Activated naive CD4-positive, alpha-beta T cell treated with anti-CD3 and anti-CD28 coated beads, Interleukin-2, amount 50 U/mL, for 24 hours (primary cell): ENCODE measurements around the gene P3H2.
"Not testable (repeated sequence)": the region's sequence is repeated elsewhere in the genome, so short reads cannot be mapped to it uniquely, and the experiment has no call there.

ENCODE experiments used
- H3K27ac Mint-ChIP-seq: one replicate; pipeline ENCODE4 v1.8.0; 2021; ENCODE audit warnings: mild to moderate bottlenecking, mixed read lengths
- H3K27me3 Mint-ChIP-seq: one replicate; pipeline ENCODE4 v1.8.0; 2021; ENCODE audit warnings: mixed read lengths
- H3K36me3 Mint-ChIP-seq: one replicate; pipeline ENCODE4 v1.8.0; 2021; ENCODE audit warnings: mixed read lengths
- H3K4me1 Mint-ChIP-seq: one replicate; pipeline ENCODE4 v1.8.0; 2021; ENCODE audit warnings: mixed read lengths
- H3K4me3 Mint-ChIP-seq: one replicate; pipeline ENCODE4 v1.8.0; 2021; ENCODE audit warnings: mild to moderate bottlenecking, mixed read lengths
- H3K9me3 Mint-ChIP-seq: one replicate; pipeline ENCODE4 v1.8.0; 2021; ENCODE audit warnings: mixed read lengths

P3H2 gene

DNA sequence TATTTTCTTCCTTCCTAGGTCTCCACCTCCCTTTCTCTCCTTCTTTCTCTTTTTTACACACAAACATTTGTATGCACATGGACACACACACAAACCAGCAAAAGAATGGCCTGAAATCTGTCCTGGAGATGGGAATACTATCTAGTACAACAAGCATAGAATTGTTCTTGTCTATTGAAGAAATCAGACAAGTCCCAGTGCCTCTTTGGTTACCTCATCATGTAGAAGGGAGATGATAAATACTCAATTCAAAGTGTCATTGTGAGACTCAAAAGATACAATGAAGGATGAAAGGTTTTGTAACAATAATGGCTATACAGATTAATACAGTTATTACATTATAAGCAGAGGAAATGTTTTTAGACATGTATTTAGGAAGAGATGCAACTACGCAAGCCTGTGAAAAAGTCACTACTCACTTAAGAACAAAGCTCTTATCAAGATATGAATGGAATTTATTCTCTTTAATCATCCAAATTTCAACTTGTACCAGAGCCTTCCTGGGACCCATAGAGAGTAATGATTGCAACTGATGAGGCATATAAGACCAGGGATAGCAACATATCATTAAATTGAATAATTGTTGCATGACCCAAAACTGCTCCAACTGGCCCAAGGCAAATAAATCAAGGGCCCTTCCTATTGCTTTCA, 43.2 kb downstream of the P3H2 start:
- Mint-ChIP-seq H3K4me1 (no peaks in the 10 kb centered on the region), H3K27me3 (peaks cover 13% of the 10 kb centered on the region), H3K27ac (no peak overlapping the region), H3K9me3 (no peaks in the 10 kb centered on the region), H3K4me3 (no peak overlapping the region), H3K36me3 (no peaks in the 10 kb centered on the region)

DNA sequence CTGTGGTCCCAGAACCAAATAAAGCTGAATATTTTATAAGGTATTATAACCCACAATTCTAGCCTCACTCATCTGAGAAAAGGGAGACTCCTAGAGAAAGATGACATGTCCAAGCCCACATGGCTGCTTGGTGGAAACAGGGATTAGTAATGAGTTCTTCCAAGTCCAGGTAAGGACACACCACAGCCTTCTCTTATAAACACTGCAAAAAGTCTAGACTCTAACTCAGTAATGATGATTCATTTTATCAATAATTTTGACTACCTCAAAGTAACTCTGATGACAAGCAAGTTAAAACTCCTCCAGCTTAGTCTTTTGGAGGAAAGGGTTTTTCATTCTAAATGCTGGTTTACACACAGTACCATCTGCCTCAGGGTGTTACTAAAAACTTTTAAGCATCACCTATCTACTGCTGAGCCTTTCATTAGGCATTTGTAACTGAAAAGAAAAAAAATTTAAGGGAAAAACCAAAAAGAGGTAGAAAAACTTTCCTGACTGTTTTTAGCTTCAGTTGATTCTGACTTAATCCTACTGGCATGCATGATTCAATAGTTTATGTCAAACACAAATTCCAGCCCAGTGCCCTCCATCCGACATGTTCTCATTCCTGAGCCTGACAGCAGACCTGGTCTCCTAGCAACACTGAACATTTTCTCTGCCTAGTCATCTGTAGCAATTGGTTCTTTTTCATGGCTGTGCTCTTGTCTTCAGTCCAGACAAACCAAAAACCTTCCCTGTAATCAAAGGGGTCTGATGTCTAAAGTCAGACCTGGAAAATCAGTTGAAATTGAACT, 43.9 kb downstream of the P3H2 start:
- no peaks in the 10 kb centered on the region for H3K36me3 Mint-ChIP-seq
- peaks cover 13% of the 10 kb centered on the region for H3K27me3 Mint-ChIP-seq
- H3K9me3 Mint-ChIP-seq = no peaks in the 10 kb centered on the region
- no peak overlapping the region for H3K4me3 Mint-ChIP-seq
- no peak overlapping the region for H3K27ac Mint-ChIP-seq
- no peaks in the 10 kb centered on the region for H3K4me1 Mint-ChIP-seq

DNA sequence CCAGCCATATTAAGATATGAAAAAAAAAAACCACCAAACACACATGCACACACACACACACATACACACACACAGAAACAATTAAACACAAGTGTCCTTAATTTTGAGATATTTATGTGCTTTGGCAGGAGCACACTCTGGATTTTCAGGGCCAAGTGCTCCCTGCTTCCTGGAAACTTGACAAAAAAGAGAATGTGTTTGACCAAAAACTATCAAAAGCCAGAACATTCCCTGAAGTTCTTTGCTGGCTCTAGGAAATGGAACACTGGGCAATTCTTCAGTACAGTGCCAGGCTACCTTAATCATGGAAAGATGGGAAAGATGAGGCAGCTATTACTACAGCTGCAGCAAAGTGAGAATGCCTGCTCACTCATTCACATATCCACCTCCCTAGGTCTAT, 44.6 kb downstream of the P3H2 start:
- peaks cover 14% of the 10 kb centered on the region for H3K27me3 Mint-ChIP-seq
- H3K9me3 Mint-ChIP-seq = no peaks in the 10 kb centered on the region
- no peaks in the 10 kb centered on the region for H3K36me3 Mint-ChIP-seq
- no peak overlapping the region for H3K4me3 Mint-ChIP-seq
- no peak overlapping the region for H3K27ac Mint-ChIP-seq
- H3K4me1 Mint-ChIP-seq = no peaks in the 10 kb centered on the region

DNA sequence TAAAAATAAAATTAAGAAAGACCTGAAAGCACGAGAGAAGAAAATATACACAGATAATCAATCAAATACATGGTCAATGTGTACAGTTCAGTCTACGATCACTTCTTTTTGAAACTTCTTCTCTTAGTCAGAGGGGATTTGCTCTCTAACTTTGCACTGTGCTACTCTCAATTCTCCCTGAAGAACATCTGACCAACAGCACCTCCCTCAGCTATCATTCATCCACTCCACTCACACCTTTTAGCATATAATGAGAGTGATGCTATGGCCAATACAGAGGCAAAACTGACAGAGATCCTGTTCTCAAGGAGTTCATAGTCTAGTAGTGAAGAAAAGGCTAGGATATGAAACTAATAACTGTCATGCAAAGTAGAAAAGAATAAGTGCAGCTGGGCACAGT, 45.9 kb downstream of the P3H2 start:
- Mint-ChIP-seq H3K4me3 (no peak overlapping the region), H3K27ac (no peak overlapping the region)

DNA sequence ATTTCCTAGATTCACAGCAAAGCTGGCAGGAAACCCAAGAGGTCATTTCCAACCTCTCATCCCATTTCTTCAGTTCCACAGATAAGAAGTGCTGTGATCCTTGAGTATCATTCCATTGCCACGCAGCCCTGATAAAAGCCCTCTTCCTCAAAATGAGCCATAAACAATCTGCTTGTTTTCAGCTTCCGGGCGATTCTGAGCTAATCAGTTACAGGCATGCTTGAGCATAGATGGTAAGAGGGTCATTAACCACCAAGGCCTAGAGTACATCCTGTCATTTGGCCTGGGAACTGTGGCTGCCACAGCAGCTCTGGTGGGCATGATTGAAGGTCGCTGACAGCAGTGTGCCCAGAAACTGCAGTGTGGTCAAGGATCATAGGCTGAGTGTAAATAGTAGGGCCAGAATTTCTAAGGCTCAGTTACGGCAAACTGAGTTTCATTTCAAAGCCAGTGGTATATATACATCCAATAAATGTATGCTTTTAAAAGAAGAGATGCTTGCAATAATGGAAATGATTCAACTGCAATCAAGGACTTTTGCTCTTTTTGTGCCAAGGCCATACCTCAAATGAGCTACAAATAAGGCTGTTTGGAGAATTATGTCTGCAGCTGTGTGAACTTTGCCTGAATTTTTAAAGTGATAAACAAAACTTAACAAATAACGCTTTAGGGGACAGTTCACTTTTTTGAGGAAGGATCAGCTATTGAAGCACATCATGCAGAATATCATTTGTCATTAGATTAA, 47.3 kb downstream of the P3H2 start:
- Mint-ChIP-seq H3K27ac (no peak overlapping the region), H3K4me1 (no peaks in the 10 kb centered on the region), H3K4me3 (no peak overlapping the region), H3K9me3 (no peaks in the 10 kb centered on the region), H3K36me3 (no peaks in the 10 kb centered on the region), H3K27me3 (peaks cover 15% of the 10 kb centered on the region)

More for the DNA sequence above, 45.9 kb downstream of the P3H2 start:
- H3K4me1 Mint-ChIP-seq = no peaks in the 10 kb centered on the region
- H3K36me3 Mint-ChIP-seq = no peaks in the 10 kb centered on the region
- no peaks in the 10 kb centered on the region for H3K9me3 Mint-ChIP-seq
- peaks cover 11% of the 10 kb centered on the region for H3K27me3 Mint-ChIP-seq

DNA sequence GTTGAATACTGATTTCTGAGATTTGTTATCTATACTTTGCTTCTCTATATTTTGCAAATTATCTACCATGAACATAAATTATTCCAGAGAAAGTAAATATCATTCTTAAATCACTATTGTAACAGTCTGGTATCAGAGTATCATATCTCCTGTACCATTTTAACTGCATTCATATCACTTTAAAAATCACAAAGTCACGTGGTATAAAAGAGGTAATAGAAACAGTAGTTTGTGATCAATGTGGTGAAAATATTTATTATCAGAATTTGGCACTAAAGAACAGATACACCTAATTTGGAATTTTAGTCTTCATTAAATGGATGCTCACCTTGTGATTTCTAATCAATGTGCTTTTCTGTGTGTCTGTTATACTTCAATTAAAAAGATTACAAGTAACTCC, 47.8 kb downstream of the P3H2 start:
- no peaks in the 10 kb centered on the region for H3K9me3 Mint-ChIP-seq
- no peak overlapping the region for H3K27ac Mint-ChIP-seq
- no peaks in the 10 kb centered on the region for H3K36me3 Mint-ChIP-seq
- H3K4me1 Mint-ChIP-seq = no peaks in the 10 kb centered on the region
- peaks cover 15% of the 10 kb centered on the region for H3K27me3 Mint-ChIP-seq
- no peak overlapping the region for H3K4me3 Mint-ChIP-seq

DNA sequence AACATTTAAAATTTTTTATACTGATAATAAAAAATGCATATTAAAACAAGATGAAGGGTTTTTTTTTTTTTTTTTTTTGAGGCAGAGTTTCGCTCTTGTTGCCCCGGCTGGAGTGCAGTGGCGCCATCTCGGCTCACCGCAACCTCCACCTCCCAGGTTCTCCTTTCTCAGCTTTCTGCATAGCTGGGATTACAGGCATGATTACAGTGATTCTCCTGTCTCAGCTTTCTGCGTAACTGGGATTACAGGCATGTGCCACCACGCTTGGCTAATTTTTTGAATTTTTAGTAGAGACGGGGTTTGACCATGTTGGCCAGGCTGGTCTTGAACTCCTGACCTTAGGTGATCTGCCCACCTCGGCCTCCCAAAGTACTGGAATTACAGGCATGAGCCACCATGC, 48.8 kb downstream of the P3H2 start:
- H3K27ac Mint-ChIP-seq, H3K36me3 Mint-ChIP-seq, H3K9me3 Mint-ChIP-seq, H3K4me1 Mint-ChIP-seq, H3K4me3 Mint-ChIP-seq: not testable (repeated sequence)
- peaks cover 15% of the 10 kb centered on the region for H3K27me3 Mint-ChIP-seq

DNA sequence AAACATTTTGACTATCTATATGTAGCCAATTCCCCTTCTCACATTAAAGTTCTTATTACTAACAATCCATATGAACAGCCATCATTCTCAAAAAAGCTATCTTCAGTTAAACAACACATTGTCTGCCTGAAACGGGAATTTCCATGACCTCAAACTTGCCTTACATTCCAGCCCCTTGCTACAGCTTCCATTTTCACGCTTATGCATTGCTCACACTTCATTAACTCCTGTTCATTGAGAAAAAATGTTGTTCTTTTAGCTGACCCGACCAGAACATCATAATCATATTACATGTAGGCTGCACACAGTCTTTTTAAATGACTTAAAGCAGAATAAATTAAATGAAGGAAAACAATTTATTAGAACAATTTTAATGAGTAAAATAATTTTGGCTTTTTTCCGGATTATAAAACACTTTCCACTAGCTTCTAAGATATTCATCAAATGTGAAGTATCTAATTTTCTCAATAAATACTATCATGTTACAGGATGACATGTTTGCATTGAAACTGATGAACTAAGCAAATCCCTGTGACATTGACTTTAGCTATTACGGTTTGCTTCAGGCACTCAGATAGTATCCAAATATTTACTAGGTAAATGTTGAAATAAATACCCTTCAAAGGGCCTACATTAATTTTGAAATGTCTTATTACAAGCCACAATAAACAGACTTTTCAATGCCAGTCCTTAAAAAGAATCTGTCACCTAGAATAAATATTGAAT, 49.9 kb downstream of the P3H2 start:
- Mint-ChIP-seq H3K4me3 (no peak overlapping the region), H3K9me3 (no peaks in the 10 kb centered on the region), H3K27me3 (peaks cover 13% of the 10 kb centered on the region), H3K4me1 (no peaks in the 10 kb centered on the region), H3K27ac (no peak overlapping the region), H3K36me3 (no peaks in the 10 kb centered on the region)

DNA sequence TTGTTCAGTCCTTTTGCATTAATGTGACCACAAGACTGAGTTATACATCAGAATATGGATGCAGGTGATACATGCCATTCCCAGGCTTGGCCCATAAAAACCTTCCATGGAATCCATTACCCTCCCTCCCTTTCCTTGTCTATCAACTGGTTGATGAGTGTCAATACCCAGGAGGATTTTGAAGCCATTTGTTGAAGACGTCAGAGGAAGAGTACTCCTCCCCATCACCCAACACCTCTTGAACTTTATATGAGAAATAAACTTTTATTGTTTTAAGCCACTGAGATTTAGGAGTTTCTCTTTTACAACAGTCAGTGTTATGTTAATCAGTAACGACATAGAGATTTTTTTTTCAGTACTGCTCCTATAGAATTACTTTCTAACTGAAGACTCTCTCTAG, 55.5 kb downstream of the P3H2 start:
- no peak overlapping the region for H3K4me3 Mint-ChIP-seq
- H3K36me3 Mint-ChIP-seq = no peaks in the 10 kb centered on the region
- H3K27me3 Mint-ChIP-seq = peaks cover 6% of the 10 kb centered on the region
- no peaks in the 10 kb centered on the region for H3K4me1 Mint-ChIP-seq
- H3K27ac Mint-ChIP-seq = no peak overlapping the region
- H3K9me3 Mint-ChIP-seq = no peaks in the 10 kb centered on the region

DNA sequence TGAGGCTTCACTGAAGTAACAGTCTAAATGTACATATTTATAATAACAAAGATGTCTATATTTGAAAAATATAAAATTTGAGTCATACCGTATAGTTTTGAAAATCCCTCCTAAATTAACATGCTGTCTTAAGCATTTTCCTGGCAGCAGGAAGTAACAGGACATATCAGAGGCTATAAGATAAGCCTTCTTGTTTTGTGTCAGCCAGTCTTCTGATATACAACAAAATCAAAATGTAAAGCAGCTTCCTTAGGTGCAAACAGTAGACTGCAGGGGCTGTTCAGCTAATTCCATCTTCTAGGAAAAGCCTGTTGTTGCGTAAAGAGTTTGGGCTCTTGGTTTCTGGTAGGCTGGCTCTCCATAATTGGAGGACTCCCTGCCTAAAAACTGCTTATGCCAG, 56.0 kb downstream of the P3H2 start:
- Mint-ChIP-seq H3K27me3 (peaks cover 5% of the 10 kb centered on the region), H3K36me3 (no peaks in the 10 kb centered on the region), H3K9me3 (no peaks in the 10 kb centered on the region), H3K4me1 (no peaks in the 10 kb centered on the region), H3K4me3 (no peak overlapping the region), H3K27ac (no peak overlapping the region)

DNA sequence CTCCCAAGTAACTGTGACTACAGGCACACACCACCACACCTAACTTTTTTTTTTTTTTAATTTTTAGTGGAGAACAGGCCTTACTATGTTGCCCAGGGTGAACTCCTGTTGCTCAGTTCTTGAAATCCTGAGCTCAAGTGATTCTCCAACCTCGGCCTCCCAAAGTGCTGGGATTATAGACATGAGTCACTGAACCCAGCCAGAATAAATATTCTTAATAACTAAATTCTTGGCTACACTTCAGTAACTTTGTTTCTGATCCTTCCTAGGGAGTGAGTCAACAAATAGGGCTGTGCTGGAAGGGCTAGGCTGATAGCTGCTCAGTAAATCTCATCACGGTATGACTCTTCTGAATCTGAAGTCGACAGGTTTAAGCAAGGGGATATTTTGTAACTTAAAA, 56.6 kb downstream of the P3H2 start:
- H3K9me3 Mint-ChIP-seq = no peaks in the 10 kb centered on the region
- H3K27me3 Mint-ChIP-seq = peaks cover 2% of the 10 kb centered on the region
- H3K36me3 Mint-ChIP-seq = no peaks in the 10 kb centered on the region
- no peaks in the 10 kb centered on the region for H3K4me1 Mint-ChIP-seq
- no peak overlapping the region for H3K27ac Mint-ChIP-seq
- no peak overlapping the region for H3K4me3 Mint-ChIP-seq

DNA sequence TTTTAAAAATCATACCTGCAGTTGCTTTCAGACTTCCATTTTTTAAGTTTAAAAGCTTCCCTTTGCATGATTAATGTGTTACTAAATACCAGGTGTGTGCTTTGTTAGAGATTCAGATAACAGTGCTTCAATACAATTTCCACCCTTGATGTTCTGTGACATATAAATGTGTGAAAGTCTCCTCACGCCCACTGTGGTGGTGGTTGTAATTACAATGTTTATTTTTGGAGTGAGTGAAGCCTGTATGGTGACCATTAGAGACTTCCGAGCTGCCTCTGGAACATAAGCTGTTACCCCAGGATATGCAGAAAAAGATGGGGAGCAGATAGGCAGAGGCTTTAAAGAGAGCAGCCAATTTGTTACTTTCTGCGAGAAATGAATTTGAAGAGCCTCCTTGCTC, 57.2 kb downstream of the P3H2 start:
- H3K27me3 Mint-ChIP-seq = peaks cover 3% of the 10 kb centered on the region
- no peaks in the 10 kb centered on the region for H3K4me1 Mint-ChIP-seq
- H3K4me3 Mint-ChIP-seq = no peak overlapping the region
- no peaks in the 10 kb centered on the region for H3K36me3 Mint-ChIP-seq
- H3K9me3 Mint-ChIP-seq = no peaks in the 10 kb centered on the region
- no peak overlapping the region for H3K27ac Mint-ChIP-seq

DNA sequence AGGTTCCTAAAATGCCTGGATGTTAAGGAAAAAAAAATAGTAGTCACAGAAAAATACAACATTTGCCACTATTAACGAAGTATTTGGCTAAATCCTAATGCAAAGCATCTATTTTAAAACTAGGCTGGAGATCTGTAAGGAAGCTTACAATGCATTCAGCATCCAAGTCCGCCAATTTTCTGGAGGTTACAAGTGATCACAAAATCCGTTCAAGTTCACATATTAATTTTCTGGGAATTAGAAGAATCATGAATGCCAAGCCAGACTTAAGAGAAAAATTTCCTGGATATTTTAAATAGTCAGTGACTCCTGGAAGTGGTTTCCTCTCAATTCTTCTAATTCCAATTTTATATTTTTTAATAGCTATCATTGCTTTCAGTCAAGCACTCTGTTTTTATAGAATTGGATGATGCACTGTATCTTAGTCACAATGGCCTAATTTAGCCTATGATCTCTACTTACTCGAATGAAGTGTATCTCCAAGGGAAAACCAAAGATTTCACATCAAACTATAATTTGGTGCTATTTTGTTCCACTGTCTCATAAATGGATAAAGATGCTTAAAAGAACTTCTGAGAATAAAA, 60.4 kb downstream of the P3H2 start:
- Mint-ChIP-seq H3K36me3 (no peaks in the 10 kb centered on the region), H3K4me1 (no peaks in the 10 kb centered on the region), H3K9me3 (no peaks in the 10 kb centered on the region), H3K27me3 (peaks cover 8% of the 10 kb centered on the region), H3K4me3 (no peak overlapping the region), H3K27ac (no peak overlapping the region)

DNA sequence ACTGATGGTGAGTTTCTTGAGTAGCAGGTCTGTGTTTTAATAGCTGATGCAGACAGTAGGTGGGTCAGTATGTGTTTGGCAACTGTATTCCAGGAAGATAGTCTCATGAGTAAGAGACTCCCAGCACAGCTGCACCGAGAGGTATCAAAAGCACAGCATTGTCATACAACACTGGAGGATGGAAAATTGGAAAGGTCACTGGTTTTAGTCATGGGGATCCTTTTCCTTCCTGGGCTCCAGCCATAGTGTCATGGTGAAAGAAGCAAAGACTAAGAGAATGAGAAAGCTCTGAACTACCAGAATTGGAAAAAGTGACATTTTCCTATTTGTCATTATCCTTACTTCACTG, 61.5 kb downstream of the P3H2 start:
- H3K36me3 Mint-ChIP-seq = no peaks in the 10 kb centered on the region

DNA sequence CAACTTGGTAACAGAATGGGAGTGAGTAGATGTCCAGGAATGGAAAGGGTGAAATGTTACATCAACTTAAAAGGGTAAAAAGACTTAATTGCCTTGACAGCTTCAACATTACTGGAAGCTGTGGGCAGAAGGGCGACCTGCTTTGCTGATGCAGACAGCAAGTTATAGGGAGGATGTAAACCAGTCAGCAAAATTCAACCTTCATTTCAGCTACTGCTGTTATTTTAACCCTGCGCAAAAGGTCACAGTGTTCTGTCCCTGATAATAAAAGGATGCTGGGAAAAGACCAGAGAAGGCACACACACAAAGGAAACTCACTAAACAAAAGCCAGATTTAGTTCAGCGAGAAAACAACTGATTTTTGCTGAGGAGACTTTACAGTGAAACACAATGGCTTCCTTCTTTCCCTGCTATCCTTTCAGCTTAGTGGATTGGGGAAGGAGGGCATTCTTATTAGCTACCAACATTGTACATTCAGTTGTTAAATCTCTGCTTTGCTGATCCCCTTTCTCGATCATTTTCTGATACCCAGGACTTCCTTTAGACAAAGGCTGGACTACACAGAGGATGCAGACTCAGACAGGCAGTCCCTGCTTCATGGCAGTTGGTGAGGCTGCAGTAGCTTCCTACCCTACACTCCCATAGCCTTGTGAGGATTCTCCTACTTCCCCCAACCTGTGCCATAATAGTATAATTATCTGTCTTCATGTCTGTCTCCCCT, 62.0 kb downstream of the P3H2 start:
- no peak overlapping the region for H3K27ac Mint-ChIP-seq
- H3K4me1 Mint-ChIP-seq = no peaks in the 10 kb centered on the region
- H3K9me3 Mint-ChIP-seq = no peaks in the 10 kb centered on the region
- no peak overlapping the region for H3K4me3 Mint-ChIP-seq
- H3K27me3 Mint-ChIP-seq = peaks cover 7% of the 10 kb centered on the region
- no peaks in the 10 kb centered on the region for H3K36me3 Mint-ChIP-seq

More for the DNA sequence above, 61.5 kb downstream of the P3H2 start:
- H3K27ac Mint-ChIP-seq = no peak overlapping the region
- H3K4me1 Mint-ChIP-seq = no peaks in the 10 kb centered on the region
- no peaks in the 10 kb centered on the region for H3K9me3 Mint-ChIP-seq
- peaks cover 7% of the 10 kb centered on the region for H3K27me3 Mint-ChIP-seq
- no peak overlapping the region for H3K4me3 Mint-ChIP-seq
